MM.1S (cell line): ENCODE data around the gene GPR87.

Experiments
- DNase-seq: peaks from one replicate; pipeline ENCODE4 v3.0.0-alpha.2; 2015
- H2AFZ ChIP-seq: fragments of 300-600 bp; sonication (generic); 2 replicates; pipeline ENCODE4 v1.6.0; 2016; ENCODE audit warnings: antibody characterized with exemption, low read length
- H3F3A ChIP-seq: fragments of 300-600 bp; sonication (generic); 2 replicates; pipeline ENCODE4 v1.6.1; 2016; ENCODE audit warnings: mild to moderate bottlenecking, antibody characterized with exemption, low read length, moderate library complexity, mixed read lengths; ENCODE audit not compliant: insufficient read depth
- H3K27ac ChIP-seq: fragments of 300-600 bp; sonication (generic); 2 replicates; pipeline ENCODE4 v1.5.1; 2016; ENCODE audit warnings: mild to moderate bottlenecking, low read length
- H3K27me3 ChIP-seq: fragments of 300-600 bp; sonication (generic); replicated peaks from 2 replicates; pipeline ENCODE4 v1.6.0; 2016; ENCODE audit warnings: low read length; ENCODE audit not compliant: insufficient read depth
- H3K36me3 ChIP-seq: fragments of 300-600 bp; sonication (generic); replicated peaks from 2 replicates; pipeline ENCODE4 v1.6.1; 2016; ENCODE audit warnings: mild to moderate bottlenecking, low read length, mixed read lengths; ENCODE audit not compliant: insufficient read depth
- H3K4me1 ChIP-seq: fragments of 300-600 bp; sonication (generic); 2 replicates; pipeline ENCODE4 v1.6.1; 2016; ENCODE audit warnings: low read length, mixed read lengths
- H3K4me2 ChIP-seq: fragments of 300-600 bp; sonication (generic); 2 replicates; pipeline ENCODE4 v1.6.0; 2016; ENCODE audit warnings: low read depth, low read length
- H3K4me3 ChIP-seq: fragments of 300-600 bp; sonication (generic); 2 replicates; pipeline ENCODE4 v1.5.1; 2016; ENCODE audit warnings: low read length, mixed read lengths
- H3K79me2 ChIP-seq: fragments of 300-600 bp; sonication (generic); 2 replicates; pipeline ENCODE4 v1.6.1; 2016; ENCODE audit warnings: mixed run types, low read length, mixed read lengths
- H3K9ac ChIP-seq: fragments of 300-600 bp; sonication (generic); 2 replicates; pipeline ENCODE4 v1.6.1; 2016; ENCODE audit warnings: low read length, mixed read lengths
- H3K9me2 ChIP-seq: fragments of 300-600 bp; sonication (generic); replicated peaks from 2 replicates; pipeline ENCODE4 v1.6.1; 2016; ENCODE audit warnings: mild to moderate bottlenecking, low read length, mixed read lengths; ENCODE audit not compliant: insufficient read depth
- H3K9me3 ChIP-seq: fragments of 300-600 bp; sonication (generic); replicated peaks from 2 replicates; pipeline ENCODE4 v1.6.1; 2016; ENCODE audit warnings: mild to moderate bottlenecking, low read length, mixed read lengths; ENCODE audit not compliant: insufficient read depth
- H4K20me1 ChIP-seq: fragments of 300-600 bp; sonication (generic); 2 replicates; pipeline ENCODE4 v1.6.1; 2016; ENCODE audit warnings: mild to moderate bottlenecking, low read length, moderate library complexity, mixed read lengths; ENCODE audit not compliant: insufficient read depth
- CTCF ChIP-seq: fragments of 300-600 bp; sonication (generic); IDR thresholded peaks from 2 replicates; pipeline ENCODE4 v1.5.1; 2016; ENCODE audit warnings: antibody characterized with exemption, low read length, mixed read lengths
- EZH2 ChIP-seq: fragments of 300-600 bp; sonication (generic); optimal IDR thresholded peaks from 2 replicates; pipeline ENCODE3; 2017; ENCODE audit warnings: low read depth, mild to moderate bottlenecking, antibody characterized with exemption, low read length, mixed read lengths
- EZH2phosphoT487 ChIP-seq: fragments of 300-600 bp; sonication (generic); IDR thresholded peaks from 2 replicates; pipeline ENCODE4 v1.6.1; 2018; ENCODE audit warnings: antibody characterized with exemption, low read length

Gene GPR87

GRCh38 chr3:151318313-151318712 lies 1.7 kb upstream of the GPR87 start:
- Histone ChIP-seq H3K9me2 (no peaks in the 10 kb centered on the region), H3F3A (no peaks in the 10 kb centered on the region), H2AFZ (no peak overlapping the region), H3K36me3 (no peaks in the 10 kb centered on the region), H3K4me2 (no peak overlapping the region), H3K27me3 (no peaks in the 10 kb centered on the region), H3K4me3 (no peak overlapping the region), H4K20me1 (no peaks in the 10 kb centered on the region), H3K9me3 (no peaks in the 10 kb centered on the region), H3K79me2 (no peaks in the 10 kb centered on the region), H3K27ac (no peak overlapping the region), H3K9ac (no peak overlapping the region), H3K4me1 (no peaks in the 10 kb centered on the region)
- no peak for DNase-seq
- TF ChIP-seq EZH2, result no peak
- no peak for TF ChIP-seq EZH2phosphoT487
- no peak for TF ChIP-seq CTCF

- Histone ChIP-seq H2AFZ (no peak overlapping the region), H3K4me3 (no peak overlapping the region)
These were observed 774 bp downstream of the GPR87 start for GRCh38 chr3:151315846-151316245.

GRCh38 chr3:151315136-151315535 lies 1.5 kb downstream of the GPR87 start:
- no peak overlapping the region for H2AFZ ChIP-seq
- no peaks in the 10 kb centered on the region for H4K20me1 ChIP-seq
- H3F3A ChIP-seq, result no peaks in the 10 kb centered on the region
- no peak overlapping the region for H3K27ac ChIP-seq
- no peaks in the 10 kb centered on the region for H3K79me2 ChIP-seq
- no peak overlapping the region for H3K9ac ChIP-seq
- TF ChIP-seq EZH2 (no peak), EZH2phosphoT487 (no peak), CTCF (no peak)
- no peaks in the 10 kb centered on the region for H3K27me3 ChIP-seq
- H3K36me3 ChIP-seq, result no peaks in the 10 kb centered on the region
- H3K9me2 ChIP-seq, result no peaks in the 10 kb centered on the region
- H3K9me3 ChIP-seq, result no peaks in the 10 kb centered on the region
- H3K4me1 ChIP-seq, result no peaks in the 10 kb centered on the region
- H3K4me3 ChIP-seq, result no peak overlapping the region
- H3K4me2 ChIP-seq, result no peak overlapping the region
- DNase-seq, result no peak

More at GRCh38 chr3:151315846-151316245, 774 bp downstream of the GPR87 start:
- no peak overlapping the region for H3K9ac ChIP-seq
- H3K79me2 ChIP-seq, result no peaks in the 10 kb centered on the region
- DNase-seq, result no peak
- no peaks in the 10 kb centered on the region for H3K27me3 ChIP-seq
- no peaks in the 10 kb centered on the region for H3K4me1 ChIP-seq
- H3F3A ChIP-seq, result no peaks in the 10 kb centered on the region
- no peaks in the 10 kb centered on the region for H3K9me2 ChIP-seq
- H3K36me3 ChIP-seq, result no peaks in the 10 kb centered on the region
- H3K9me3 ChIP-seq, result no peaks in the 10 kb centered on the region
- TF ChIP-seq CTCF, result no peak
- no peak for TF ChIP-seq EZH2phosphoT487
- no peak for TF ChIP-seq EZH2
- no peak overlapping the region for H3K4me2 ChIP-seq
- H4K20me1 ChIP-seq, result no peaks in the 10 kb centered on the region
- no peak overlapping the region for H3K27ac ChIP-seq

- TF ChIP-seq CTCF (no peak), EZH2phosphoT487 (no peak), EZH2 (no peak)
- H3K9me3 ChIP-seq, result no peaks in the 10 kb centered on the region
- no peak for DNase-seq
- no peaks in the 10 kb centered on the region for H3K79me2 ChIP-seq
- no peaks in the 10 kb centered on the region for H3F3A ChIP-seq
- no peak overlapping the region for H3K4me2 ChIP-seq
- no peaks in the 10 kb centered on the region for H3K4me1 ChIP-seq
- no peak overlapping the region for H3K27ac ChIP-seq
- no peaks in the 10 kb centered on the region for H4K20me1 ChIP-seq
- no peak overlapping the region for H3K4me3 ChIP-seq
- no peaks in the 10 kb centered on the region for H3K36me3 ChIP-seq
- no peaks in the 10 kb centered on the region for H3K9me2 ChIP-seq
- H3K9ac ChIP-seq, result no peak overlapping the region
- H2AFZ ChIP-seq, result no peak overlapping the region
- no peaks in the 10 kb centered on the region for H3K27me3 ChIP-seq
These were observed 2.0 kb downstream of the GPR87 start for GRCh38 chr3:151314593-151314992.
